Left lung (tissue), 10 donors: ENCODE results near the gene TGM2. TPM values are rescaled to one million over a fixed set of nuclear protein-coding genes. Genes with fewer than 3 reads are reported as not detected.

ENCODE experiments used
- ATAC-seq: fragments of 200-7000 bp; cut with Tn5 transposase; one replicate; pipeline ENCODE4 v1.9.1; 2020; ENCODE audit warnings: moderate library complexity
- DNase-seq, 4 donors: peaks; one replicate each; pipeline ENCODE4 v3.0.0-alpha.2; 2013 to 2020
- H3K27ac ChIP-seq, 2 donors: fragments of 200-600 bp; sonication (generic) in 1 of 2; one replicate each; pipeline versions ENCODE4 v1.5.0 to v1.8.0; 2020 to 2021
- H3K27me3 ChIP-seq, 2 donors: fragments of 200-600 bp; sonication (generic) in 1 of 2; one replicate each; pipeline versions ENCODE4 v1.5.0 to v1.8.0; 2020 to 2021
- H3K36me3 ChIP-seq, 2 donors: fragments of 200-600 bp; sonication (generic) in 1 of 2; one replicate each; pipeline versions ENCODE4 v1.5.0 to v1.8.0; 2020 to 2021
- H3K4me1 ChIP-seq, 2 donors: fragments of 200-600 bp; one replicate each; pipeline ENCODE4 v1.8.0; 2021
- H3K4me3 ChIP-seq, 2 donors: fragments of 200-600 bp; sonication (generic) in 1 of 2; one replicate each; pipeline versions ENCODE4 v1.5.0 to v1.8.0; 2020 to 2021; ENCODE audit warnings: mild to moderate bottlenecking in 1 of 2
- H3K9me3 ChIP-seq, 2 donors: fragments of 200-600 bp; sonication (generic) in 1 of 2; one replicate each; pipeline versions ENCODE4 v1.5.0 to v1.8.0; 2020 to 2021
- intact Hi-C, 2 donors: fragments of 100-400 bp; cut with DNase I; formaldehyde crosslinking; loops; one replicate each; pipeline versions ENCODE4 v1.11.2 to v1.14.2; 2022
- polyA plus RNA-seq, 6 donors: library from polyadenylated mRNA; unstranded; fragments of 120-200 nt; gene quantifications; one replicate each; pipeline ENCODE4 v1.2.1, GENCODE V29; 2013; ENCODE audit not compliant: insufficient read length in 6 of 6
- total RNA-seq, 2 donors: library from RNA; stranded (reverse); fragmentation: NEBNext Ultra II Directional; extraction: Animal tissue kit (Norgen Biotek cat#: 25700); gene quantifications; one replicate each; pipeline ENCODE4 v1.2.1, GENCODE V29; 2021
- TF ChIP-seq, protein P1 (sequence below), 2 donors: fragments of 200-600 bp; sonication (generic) in 1 of 2; IDR thresholded peaks; one replicate each; pipeline versions ENCODE4 v1.5.0 to v1.8.0; 2021; ENCODE audit warnings: antibody characterized with exemption in 2 of 2
- donor health status: DM: no; HTN: yes; CAD: no.
- donor health status: DM: no; HTN: no; CAD: no.

TGM2 gene
- total and polyA plus RNA-seq, 8 donors: 89.0 to 391 (median 109) TPM

DNA sequence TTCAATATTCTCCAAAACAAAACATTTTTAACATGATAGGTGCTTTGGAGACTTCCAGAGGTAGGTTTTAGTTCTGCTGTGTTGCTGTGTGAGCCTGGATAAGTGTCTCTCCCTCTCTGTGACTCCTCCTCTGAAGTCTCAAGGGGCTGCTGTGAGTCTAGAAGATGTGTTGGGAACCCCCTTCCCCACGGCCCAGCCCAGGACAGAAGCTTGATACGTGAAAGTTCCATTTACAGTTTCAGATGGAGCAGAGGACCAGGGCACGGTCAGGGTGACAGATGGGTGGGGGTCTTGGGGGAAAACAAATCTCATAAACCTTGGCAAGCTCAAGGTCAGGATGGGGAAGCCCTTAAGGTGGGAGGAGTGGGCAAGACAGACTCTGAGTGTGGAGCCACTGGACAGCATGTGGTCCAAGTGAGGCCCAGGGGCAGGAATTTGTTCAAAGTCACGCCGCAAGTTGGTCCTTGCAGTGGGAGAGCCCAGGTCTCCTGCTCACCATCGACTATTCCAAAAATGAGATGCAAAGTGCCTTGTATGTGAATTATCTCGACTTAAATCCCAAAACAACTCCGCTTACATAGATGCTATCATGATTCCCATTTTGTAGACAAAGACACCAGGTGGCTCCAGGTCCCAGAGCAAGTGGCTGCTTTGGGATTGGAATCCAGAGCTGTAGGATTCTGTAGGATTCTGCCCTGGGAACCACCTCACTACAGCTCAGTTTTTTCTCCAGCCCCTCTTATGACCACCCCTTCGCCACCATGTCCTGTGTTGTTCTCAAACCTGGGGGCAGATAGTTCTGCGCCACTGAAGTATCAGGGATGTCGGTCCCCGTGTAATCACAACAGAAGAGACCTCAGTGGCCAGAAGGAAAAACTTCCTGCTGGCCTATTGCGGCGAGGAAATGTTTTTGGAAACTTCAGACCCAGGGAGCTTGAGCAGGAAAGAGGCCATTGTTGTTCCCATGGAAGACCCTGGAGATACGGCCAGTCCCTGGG, 1.9 kb downstream of the TGM2 start:
- TF ChIP-seq, protein P1, sequence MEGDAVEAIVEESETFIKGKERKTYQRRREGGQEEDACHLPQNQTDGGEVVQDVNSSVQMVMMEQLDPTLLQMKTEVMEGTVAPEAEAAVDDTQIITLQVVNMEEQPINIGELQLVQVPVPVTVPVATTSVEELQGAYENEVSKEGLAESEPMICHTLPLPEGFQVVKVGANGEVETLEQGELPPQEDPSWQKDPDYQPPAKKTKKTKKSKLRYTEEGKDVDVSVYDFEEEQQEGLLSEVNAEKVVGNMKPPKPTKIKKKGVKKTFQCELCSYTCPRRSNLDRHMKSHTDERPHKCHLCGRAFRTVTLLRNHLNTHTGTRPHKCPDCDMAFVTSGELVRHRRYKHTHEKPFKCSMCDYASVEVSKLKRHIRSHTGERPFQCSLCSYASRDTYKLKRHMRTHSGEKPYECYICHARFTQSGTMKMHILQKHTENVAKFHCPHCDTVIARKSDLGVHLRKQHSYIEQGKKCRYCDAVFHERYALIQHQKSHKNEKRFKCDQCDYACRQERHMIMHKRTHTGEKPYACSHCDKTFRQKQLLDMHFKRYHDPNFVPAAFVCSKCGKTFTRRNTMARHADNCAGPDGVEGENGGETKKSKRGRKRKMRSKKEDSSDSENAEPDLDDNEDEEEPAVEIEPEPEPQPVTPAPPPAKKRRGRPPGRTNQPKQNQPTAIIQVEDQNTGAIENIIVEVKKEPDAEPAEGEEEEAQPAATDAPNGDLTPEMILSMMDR (IDR thresholded peaks at IDR 0.05): no peak
- peak overlapping the region; percentile 43 to 55 for H3K4me3 ChIP-seq
- H3K27ac ChIP-seq: peak overlapping the region in 1 of 2 donors; percentile 46

DNA sequence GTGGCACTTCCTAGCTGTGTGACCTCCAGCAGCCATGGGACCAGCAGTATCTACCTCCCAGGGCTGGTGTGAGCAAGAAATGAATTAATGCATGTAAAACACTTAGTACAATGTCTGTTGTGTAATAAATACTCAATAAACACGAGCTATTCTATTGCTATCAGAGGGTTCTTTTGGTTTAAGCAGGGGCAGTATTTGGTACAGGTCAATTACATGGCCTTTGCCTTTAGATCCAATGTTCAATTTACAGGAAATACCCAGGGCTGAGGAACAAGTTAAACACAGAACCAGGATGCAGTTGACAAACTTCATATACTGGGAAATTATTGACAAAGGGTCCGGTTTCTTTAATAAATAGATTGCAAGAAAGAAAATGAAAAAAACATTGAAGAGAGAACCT, 2.9 kb downstream of the TGM2 start:
- intact Hi-C loops: no loop called here
- TF ChIP-seq, protein P1 (IDR thresholded peaks at IDR 0.05): no peak
- H3K4me1 ChIP-seq: peaks cover 13 to 62% of the 10 kb centered on the region in 2 donors
- ATAC-seq (no peak), DNase-seq (no peak)
- no peaks in the 10 kb centered on the region for H3K27me3 ChIP-seq
- H3K36me3 ChIP-seq: peaks cover 0 to 13% of the 10 kb centered on the region in 2 donors
- H3K27ac ChIP-seq: peak overlapping the region in 1 of 2 donors; percentile 46
- peak overlapping the region in 1 of 2 donors; percentile 55 for H3K4me3 ChIP-seq
- H3K9me3 ChIP-seq: no peaks in the 10 kb centered on the region

More for the DNA sequence above, 1.9 kb downstream of the TGM2 start:
- DNase-seq (no peak), ATAC-seq (no peak)
- Histone ChIP-seq H3K9me3 (no peaks in the 10 kb centered on the region), H3K36me3 (peaks cover 0 to 13% of the 10 kb centered on the region in 2 donors), H3K4me1 (peaks cover 15 to 64% of the 10 kb centered on the region in 2 donors), H3K27me3 (no peaks in the 10 kb centered on the region)
- intact Hi-C loops: no loop called here

DNA sequence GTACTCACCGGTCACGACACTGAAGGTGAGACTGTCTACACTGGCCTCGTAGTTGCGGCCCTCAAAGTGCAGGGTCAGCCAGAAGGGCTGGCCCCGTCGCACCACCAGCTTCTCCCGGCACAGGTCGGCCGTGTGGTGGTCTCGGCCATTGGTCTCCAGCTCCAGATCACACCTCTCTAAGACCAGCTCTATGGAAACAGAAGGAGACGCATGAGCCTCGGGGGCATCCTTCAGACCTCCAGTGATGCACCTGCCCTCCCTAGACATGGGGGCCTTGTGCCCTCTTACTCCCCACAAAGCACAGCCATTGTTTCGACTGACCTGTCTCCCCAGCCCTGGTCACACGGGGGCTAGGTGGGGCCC, 3.7 kb downstream of the TGM2 start:
- Histone ChIP-seq H3K27me3 (no peaks in the 10 kb centered on the region), H3K9me3 (no peaks in the 10 kb centered on the region), H3K4me3 (no peak overlapping the region), H3K27ac (peak overlapping the region in 1 of 2 donors; percentile 46), H3K4me1 (peaks cover 13 to 64% of the 10 kb centered on the region in 2 donors), H3K36me3 (peaks cover 0 to 14% of the 10 kb centered on the region in 2 donors)
- no peak for DNase-seq
- TF ChIP-seq, protein P1 (IDR thresholded peaks at IDR 0.05): no peak
- intact Hi-C loops: no loop called here
- ATAC-seq: no peak

DNA sequence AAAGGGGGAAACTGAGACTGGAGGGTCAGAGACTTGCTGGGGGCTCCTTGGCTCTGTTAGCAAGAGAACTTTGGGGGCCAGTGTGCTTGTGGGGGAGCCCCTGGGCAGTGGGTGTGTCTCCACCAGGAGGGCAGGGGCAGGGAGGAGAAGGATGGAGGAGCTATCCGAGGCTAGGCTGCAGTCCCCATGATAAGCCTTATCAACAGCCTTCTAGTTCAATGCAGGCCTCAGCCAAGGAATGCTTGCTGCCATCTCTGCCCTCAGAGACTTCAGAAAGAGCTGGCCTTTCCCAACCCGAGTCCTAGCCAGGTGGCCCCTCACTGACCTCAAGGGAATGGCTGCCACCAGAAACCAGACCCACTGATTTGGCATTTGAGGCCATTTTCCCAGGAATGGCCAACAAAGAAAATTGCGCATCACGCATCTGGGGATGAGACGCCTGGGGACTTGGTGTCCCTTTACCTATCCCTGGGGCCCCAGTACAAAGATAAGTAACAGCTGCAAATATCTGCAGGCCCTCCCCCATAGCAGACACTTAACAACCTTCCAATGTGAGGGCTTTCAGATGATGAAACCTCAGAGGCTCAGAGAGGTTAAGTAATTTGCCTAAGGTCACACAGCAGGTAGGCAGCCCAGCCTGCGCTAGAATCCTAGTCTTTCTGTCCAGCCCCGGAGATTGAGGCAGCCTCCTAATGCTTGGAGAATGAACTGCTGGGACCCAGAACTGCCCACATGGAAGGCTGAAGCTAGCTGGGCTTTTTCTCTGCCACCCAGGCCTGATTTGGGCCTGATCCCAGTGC, 4.9 kb downstream of the TGM2 start:
- peaks cover 0 to 27% of the 10 kb centered on the region in 2 donors for H3K36me3 ChIP-seq
- intact Hi-C loops: no loop called here
- peaks cover 13 to 71% of the 10 kb centered on the region in 2 donors for H3K4me1 ChIP-seq

More for the DNA sequence above, 4.9 kb downstream of the TGM2 start:
- no peaks in the 10 kb centered on the region for H3K27me3 ChIP-seq
- DNase-seq: no peak
- H3K9me3 ChIP-seq: no peaks in the 10 kb centered on the region
- TF ChIP-seq, protein P1 (IDR thresholded peaks at IDR 0.05): no peak
- no peak for ATAC-seq
- peak overlapping the region; percentile 49 to 78 for H3K27ac ChIP-seq
- H3K4me3 ChIP-seq: no peak overlapping the region
